GM18502 (cell line): ENCODE measurements around the gene DNAJB5.

Experiments used
- ATAC-seq: cut with Tn5 transposase; IDR thresholded peaks from one replicate; pipeline ENCODE4 v1.9.1; 2021; ENCODE audit warnings: mild to moderate bottlenecking; ENCODE audit not compliant: unreplicated experiment, poor library complexity

The DNAJB5 gene

GRCh38 chr9:35044071-35044470 is 54.5 kb downstream of the DNAJB5 start:
- no peak for ATAC-seq
